IPS DF 6.9 (cell line): Measurements from ENCODE around the gene CLP1.
A peak's percentile ranks its signal among the peaks of the same experiment; 100 is the strongest.

ENCODE experiments used
- DNase-seq: peaks from one replicate; pipeline ENCODE4 v3.0.0-alpha.2; 2013; ENCODE audit warnings: low read depth, low spot score
- H3K27ac ChIP-seq: one replicate; pipeline ENCODE4 v1.5.1; 2013; ENCODE audit warnings: low read length, control low read depth
- H3K27me3 ChIP-seq: 2 replicates; pipeline ENCODE4 v1.6.1; 2013; ENCODE audit warnings: mild to moderate bottlenecking, low read length; ENCODE audit not compliant: control insufficient read depth, insufficient read depth
- H3K36me3 ChIP-seq: 2 replicates; pipeline ENCODE4 v1.6.1; 2013; ENCODE audit warnings: low read length; ENCODE audit not compliant: control insufficient read depth, insufficient read depth
- H3K4me1 ChIP-seq: 2 replicates; pipeline ENCODE4 v1.6.1; 2013; ENCODE audit warnings: low read length; ENCODE audit not compliant: control insufficient read depth, insufficient read depth
- H3K4me3 ChIP-seq: 2 replicates; pipeline ENCODE4 v1.5.1; 2013; ENCODE audit warnings: mild to moderate bottlenecking, low read length
- H3K9me3 ChIP-seq: 2 replicates; pipeline ENCODE4 v1.6.1; 2013; ENCODE audit warnings: low read length, inconsistent platforms; ENCODE audit not compliant: control insufficient read depth, insufficient read depth
- WGBS: extraction: QIAGEN DNeasy Blood & Tissue Kit; methylation state at CpG from one replicate; pipeline ENCODE4 v1.1.7; 2013; ENCODE audit warnings: mixed read lengths, missing lambda C conversion rate; ENCODE audit not compliant: insufficient read length, insufficient coverage; 5-methylcytosine and 5-hydroxymethylcytosine counted together

Gene CLP1

DNA sequence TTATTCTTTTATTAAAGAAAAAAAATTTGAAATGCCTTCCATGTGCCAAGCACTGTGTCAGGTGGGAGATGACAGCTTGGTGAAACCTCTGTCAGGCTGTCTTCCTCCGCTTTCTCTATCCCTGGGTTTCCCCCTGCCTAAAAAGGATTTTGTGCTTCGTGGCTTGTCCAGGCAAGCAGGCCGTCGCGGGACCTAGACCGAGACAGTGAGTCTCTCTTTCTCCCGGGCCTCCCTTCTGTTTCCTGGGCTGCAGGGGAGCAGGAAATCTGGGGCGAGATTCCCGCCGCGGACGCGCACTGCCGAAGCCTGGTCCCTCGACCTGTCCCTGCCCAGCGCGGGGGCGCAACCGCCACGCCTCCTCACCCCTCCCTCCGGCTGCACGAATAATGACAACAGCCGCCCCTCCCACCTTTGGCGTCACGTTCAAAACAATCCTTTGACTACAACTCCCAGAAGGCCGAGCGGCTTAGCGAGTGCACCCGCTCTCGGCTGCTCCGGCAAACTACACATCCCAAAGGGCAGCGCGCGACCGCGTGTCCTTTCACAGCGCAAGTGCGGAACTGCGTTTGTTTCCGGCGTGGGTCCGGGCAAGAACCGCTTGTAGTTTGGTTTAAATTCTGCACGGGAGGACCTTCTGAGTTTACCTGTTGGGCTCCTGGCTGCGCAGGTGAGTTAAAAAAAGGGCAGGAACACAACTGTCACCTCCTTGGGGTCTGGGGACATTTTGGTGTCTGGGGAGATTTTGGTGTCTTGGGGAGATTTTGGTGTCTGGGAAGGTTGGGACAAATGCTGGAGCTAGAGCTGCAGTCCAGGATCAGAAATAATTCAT is at the start of gene CLP1:
Gene CLP1 (plus strand): TSS at position 569 of the 829 bp plus-strand sequence. CDS start 1,715 bp downstream, outside the sequence.
- WGBS: no CpG with 5 or more reads among the region's 45 CpGs
- peak; percentile 98 for DNase-seq
- Histone ChIP-seq H3K36me3 (peaks cover 11% of the 10 kb centered on the region; the same call in 1 of the 2 replicates), H3K27ac (no peak within 1 kb of the TSS), H3K4me1 (no peaks in the 10 kb centered on the region), H3K9me3 (no peaks in the 10 kb centered on the region), H3K4me3 (peak within 1 kb of the TSS; percentile 59; the same call in 1 of the 2 replicates), H3K27me3 (no peaks in the 10 kb centered on the region)

DNA sequence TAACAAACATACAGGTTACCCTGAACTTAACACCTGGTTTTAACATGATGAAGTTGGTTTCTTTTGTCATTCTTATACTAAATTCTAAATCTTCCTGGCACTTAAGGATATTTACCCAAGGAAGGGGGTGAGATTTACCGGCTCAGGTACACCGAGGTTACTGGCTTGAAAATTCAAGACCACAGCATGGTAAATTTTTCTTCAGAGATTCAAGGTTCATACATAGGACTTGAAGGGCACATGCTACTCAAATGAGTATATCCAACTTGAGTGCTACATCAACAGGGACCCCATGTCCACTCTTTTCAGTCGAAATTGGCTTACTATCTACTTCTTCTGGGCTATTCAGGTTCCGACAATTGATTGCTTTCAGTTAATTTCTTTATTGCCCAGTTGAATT is 47.4 kb upstream of the CLP1 start:
- no peak overlapping the region for H3K27ac ChIP-seq
- H3K36me3 ChIP-seq: no peaks in the 10 kb centered on the region
- no peaks in the 10 kb centered on the region for H3K4me1 ChIP-seq
- no peak for DNase-seq
- WGBS: no CpG with 5 or more reads among the region's 4 CpGs
- no peaks in the 10 kb centered on the region for H3K27me3 ChIP-seq
- H3K4me3 ChIP-seq: no peak overlapping the region
- H3K9me3 ChIP-seq: no peaks in the 10 kb centered on the region

DNA sequence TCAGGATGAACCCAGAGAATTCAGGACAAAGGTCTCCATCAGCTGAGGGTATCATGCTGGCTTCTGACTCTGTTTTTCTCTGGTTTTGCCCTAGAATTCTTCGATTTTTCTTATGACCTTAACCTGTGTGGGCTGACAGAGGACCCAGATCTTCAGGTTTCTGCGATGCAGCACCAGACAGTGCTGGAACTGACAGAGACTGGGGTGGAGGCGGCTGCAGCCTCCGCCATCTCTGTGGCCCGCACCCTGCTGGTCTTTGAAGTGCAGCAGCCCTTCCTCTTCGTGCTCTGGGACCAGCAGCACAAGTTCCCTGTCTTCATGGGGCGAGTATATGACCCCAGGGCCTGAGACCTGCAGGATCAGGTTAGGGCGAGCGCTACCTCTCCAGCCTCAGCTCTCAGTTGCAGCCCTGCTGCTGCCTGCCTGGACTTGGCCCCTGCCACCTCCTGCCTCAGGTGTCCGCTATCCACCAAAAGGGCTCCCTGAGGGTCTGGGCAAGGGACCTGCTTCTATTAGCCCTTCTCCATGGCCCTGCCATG is 43.3 kb upstream of the CLP1 start:
- Histone ChIP-seq H3K4me1 (no peaks in the 10 kb centered on the region), H3K4me3 (no peak overlapping the region), H3K9me3 (no peaks in the 10 kb centered on the region), H3K36me3 (no peaks in the 10 kb centered on the region), H3K27ac (no peak overlapping the region), H3K27me3 (no peaks in the 10 kb centered on the region)
- no peak for DNase-seq
- WGBS: no CpG with 5 or more reads among the region's 10 CpGs

DNA sequence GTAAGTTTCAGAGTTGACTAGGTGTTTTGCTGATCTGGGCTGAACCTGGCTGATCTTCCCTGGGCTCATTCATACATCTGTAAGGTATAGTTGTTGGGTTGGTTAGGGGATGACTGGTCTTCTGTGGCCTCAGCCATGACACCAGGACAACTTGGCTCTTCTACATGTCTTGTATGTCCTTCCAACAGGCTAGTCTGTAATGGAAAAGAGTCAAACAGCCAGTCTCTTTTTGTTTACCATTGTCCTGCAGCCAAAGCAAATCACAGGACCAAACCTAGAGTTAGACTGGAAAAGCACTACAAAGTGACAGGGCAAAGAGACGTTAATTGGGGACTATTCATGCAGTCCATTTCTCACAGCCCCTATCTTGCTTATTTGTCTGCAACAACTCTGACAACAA is 42.3 kb upstream of the CLP1 start:
- Histone ChIP-seq H3K9me3 (no peaks in the 10 kb centered on the region), H3K4me3 (no peak overlapping the region), H3K4me1 (no peaks in the 10 kb centered on the region), H3K36me3 (no peaks in the 10 kb centered on the region), H3K27me3 (no peaks in the 10 kb centered on the region), H3K27ac (no peak overlapping the region)
- WGBS: no CpG with 5 or more reads among the region's 1 CpG
- no peak for DNase-seq

DNA sequence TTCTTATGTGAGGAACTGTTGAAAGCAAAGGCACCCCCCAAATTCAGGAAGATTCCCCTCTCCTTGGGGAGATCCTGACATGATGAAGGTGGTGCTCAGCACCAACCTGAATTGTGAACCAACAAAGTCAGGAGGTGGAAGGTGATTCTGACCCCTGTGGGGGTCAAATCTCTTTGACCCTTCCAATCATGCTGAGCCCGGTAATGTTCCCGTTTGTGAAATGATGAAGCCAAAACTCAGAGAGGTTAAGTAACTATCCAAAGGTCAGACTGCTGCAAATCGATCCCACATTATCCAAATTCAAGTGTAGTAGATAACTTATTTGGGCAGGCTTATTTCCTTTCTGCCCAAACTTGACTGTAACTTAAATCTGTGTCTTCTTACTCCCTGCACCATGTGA is 41.0 kb upstream of the CLP1 start:
- no peaks in the 10 kb centered on the region for H3K36me3 ChIP-seq
- H3K4me1 ChIP-seq: no peaks in the 10 kb centered on the region
- no peak for DNase-seq
- H3K27ac ChIP-seq: no peak overlapping the region
- H3K4me3 ChIP-seq: no peak overlapping the region
- H3K27me3 ChIP-seq: no peaks in the 10 kb centered on the region
- no CpG with 5 or more reads among the region's 3 CpGs for WGBS
- no peaks in the 10 kb centered on the region for H3K9me3 ChIP-seq

DNA sequence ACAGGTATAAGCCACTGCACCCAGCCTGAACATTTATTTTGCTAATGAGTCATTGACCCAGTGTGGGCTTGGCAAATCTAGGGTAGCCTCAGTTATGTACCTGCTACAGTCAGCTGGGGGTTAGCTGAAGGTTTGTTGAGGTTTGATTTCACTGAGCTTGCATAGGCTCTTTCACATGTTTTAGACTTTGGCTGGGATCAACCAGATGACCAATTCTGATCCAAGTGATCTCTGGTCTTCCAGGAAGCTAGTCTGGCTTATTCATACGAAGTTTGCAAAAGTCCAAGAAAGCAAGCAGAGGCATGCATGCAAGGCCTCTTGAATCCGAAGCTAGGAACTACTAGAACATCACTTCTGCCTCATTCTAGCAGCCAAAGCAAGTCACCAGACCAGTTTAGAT is 39.1 kb upstream of the CLP1 start:
- no peaks in the 10 kb centered on the region for H3K4me1 ChIP-seq
- no peaks in the 10 kb centered on the region for H3K36me3 ChIP-seq
- H3K27ac ChIP-seq: no peak overlapping the region
- no peak for DNase-seq
- no CpG with 5 or more reads among the region's 2 CpGs for WGBS
- no peak overlapping the region for H3K4me3 ChIP-seq
- no peaks in the 10 kb centered on the region for H3K27me3 ChIP-seq
- H3K9me3 ChIP-seq: no peaks in the 10 kb centered on the region

DNA sequence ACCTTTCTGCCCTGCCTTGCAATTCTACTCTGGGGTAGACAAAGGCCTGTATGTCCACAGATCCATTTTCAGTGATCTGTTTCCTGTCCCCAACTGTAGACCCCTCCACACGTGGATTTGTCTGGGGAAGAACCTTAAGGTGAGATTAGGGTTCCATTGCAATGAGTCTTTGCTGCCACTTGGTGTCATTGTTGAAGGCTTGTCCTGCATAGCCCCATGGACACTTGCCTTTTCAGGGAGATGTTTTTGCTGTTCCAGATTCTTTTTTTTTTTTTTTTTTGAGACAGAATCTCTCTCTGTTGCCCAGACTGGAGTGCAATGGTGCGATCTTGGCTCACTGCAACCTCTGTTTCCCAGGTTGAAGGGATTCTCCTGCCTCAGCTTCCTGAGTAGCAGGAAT is 38.2 kb upstream of the CLP1 start:
- Histone ChIP-seq H3K9me3 (no peaks in the 10 kb centered on the region), H3K4me3 (no peak overlapping the region), H3K27ac (no peak overlapping the region), H3K4me1 (no peaks in the 10 kb centered on the region), H3K27me3 (no peaks in the 10 kb centered on the region), H3K36me3 (no peaks in the 10 kb centered on the region)
- WGBS: no CpG with 5 or more reads among the region's 2 CpGs
- DNase-seq: no peak

DNA sequence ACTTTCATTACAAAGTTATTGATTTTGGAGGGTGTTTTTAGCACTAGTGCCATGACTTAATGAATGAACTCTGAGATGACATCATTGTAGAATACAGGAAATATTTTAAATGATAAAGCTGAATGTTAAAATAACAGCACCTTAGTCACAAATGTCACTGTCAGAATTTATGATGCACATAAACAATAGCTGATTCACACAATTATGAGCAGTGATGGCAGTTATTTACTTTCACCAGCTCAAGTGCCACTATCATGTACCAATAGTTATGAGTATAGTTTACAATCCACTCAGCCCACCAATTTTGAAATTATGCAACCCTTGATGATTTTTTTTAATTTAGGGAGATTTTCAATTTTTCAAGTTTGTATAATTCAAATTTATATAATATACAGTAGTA is 37.1 kb upstream of the CLP1 start:
- no peaks in the 10 kb centered on the region for H3K36me3 ChIP-seq
- H3K27ac ChIP-seq: no peak overlapping the region
- DNase-seq: no peak
- no peak overlapping the region for H3K4me3 ChIP-seq
- no peaks in the 10 kb centered on the region for H3K4me1 ChIP-seq
- H3K9me3 ChIP-seq: no peaks in the 10 kb centered on the region
- no peaks in the 10 kb centered on the region for H3K27me3 ChIP-seq

DNA sequence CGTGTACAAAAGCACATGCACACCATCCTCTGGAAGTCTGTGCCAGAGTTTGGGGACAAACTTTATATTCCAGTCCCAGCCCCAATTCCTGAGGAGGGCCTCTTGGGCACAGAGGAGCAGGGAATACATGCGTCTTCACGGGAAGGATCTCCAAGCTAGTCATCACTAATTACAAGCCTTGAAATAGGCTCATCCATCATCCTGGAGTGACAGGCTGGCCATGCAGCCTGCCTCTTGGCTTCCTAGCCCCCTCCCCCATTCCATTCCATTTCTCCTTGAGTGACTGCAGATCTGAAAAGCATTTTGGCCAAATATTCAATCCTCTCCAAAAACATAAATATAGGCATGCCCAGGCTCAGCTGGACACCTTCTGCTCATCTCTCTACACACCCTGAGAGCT is 35.3 kb upstream of the CLP1 start:
- Histone ChIP-seq H3K27ac (no peak overlapping the region), H3K27me3 (no peaks in the 10 kb centered on the region), H3K4me1 (no peaks in the 10 kb centered on the region), H3K9me3 (no peaks in the 10 kb centered on the region), H3K4me3 (no peak overlapping the region), H3K36me3 (no peaks in the 10 kb centered on the region)
- WGBS: no CpG with 5 or more reads among the region's 3 CpGs
- DNase-seq: no peak

DNA sequence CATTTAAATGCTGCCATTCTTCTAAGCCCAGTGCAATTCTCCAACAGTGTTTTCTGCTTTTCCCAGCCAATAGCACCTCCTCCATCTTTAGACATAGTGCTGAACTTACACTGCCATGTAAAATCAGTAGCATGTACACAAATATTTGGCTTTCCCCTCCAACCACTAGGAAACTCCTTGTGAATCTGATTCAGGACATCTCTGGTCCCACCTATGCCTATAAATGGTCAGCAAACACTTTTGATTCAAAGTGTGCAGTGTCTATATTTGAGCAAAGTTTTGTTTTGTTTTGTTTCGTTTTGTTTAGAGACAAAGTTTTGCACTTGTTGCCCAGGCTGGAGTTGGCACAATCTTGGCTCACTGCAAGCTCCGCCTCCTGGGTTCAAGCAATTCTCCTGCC is 32.7 kb upstream of the CLP1 start:
- Histone ChIP-seq H3K36me3 (no peaks in the 10 kb centered on the region), H3K4me1 (no peaks in the 10 kb centered on the region), H3K4me3 (no peak overlapping the region), H3K27ac (no peak overlapping the region), H3K9me3 (no peaks in the 10 kb centered on the region), H3K27me3 (no peaks in the 10 kb centered on the region)
- no CpG with 5 or more reads among the region's 2 CpGs for WGBS
- no peak for DNase-seq

DNA sequence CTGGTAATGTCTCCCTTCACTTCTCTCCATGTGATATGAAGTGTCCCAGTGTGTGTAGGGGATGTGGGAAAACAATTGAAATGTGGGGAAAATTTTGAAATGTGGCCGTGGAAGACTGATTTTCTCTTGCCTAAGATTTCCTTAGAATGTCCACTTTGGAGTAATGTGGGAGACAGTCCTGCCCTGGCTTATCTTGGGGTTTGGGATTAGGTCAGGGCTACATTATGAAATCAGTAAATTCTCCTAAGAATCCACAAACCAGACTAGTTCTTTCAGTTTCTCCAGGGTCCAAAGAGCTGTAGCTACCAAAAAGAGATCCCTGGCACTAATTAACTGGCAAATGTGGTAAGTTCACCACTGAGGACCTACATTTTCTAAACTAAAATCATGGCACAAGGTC is 30.7 kb upstream of the CLP1 start:
- H3K36me3 ChIP-seq: no peaks in the 10 kb centered on the region
- H3K4me1 ChIP-seq: no peaks in the 10 kb centered on the region
- no peaks in the 10 kb centered on the region for H3K27me3 ChIP-seq
- no peak overlapping the region for H3K27ac ChIP-seq
- no peak overlapping the region for H3K4me3 ChIP-seq
- no peaks in the 10 kb centered on the region for H3K9me3 ChIP-seq
- WGBS: no CpG with 5 or more reads among the region's 1 CpG
- no peak for DNase-seq
